NT2/D1 (cell line): Measurements from ENCODE around the gene ADGRB3.

Experiments
- SUZ12 ChIP-seq: IDR thresholded peaks from 2 replicates; pipeline ENCODE4 v1.6.1; 2011; ENCODE audit not compliant: insufficient read length, insufficient read depth; ENCODE audit errors: extremely low read depth
- ZNF274 ChIP-seq: IDR thresholded peaks from 2 replicates; pipeline ENCODE4 v1.6.1; 2011; ENCODE audit warnings: mild to moderate bottlenecking, low read depth, low read length

GRCh38 chr6:68634726-68635411 is at the start of gene ADGRB3:
- TF ChIP-seq SUZ12 (no peak), ZNF274 (no peak)
